HG03095 (cell line): ENCODE data around the gene MTO1.
"Not testable (repeated sequence)": the region's sequence is repeated elsewhere in the genome, so short reads cannot be mapped to it uniquely, and the experiment has no call there.

Experiments used
- ATAC-seq: cut with Tn5 transposase; IDR thresholded peaks from one replicate; pipeline ENCODE4 v1.9.1; 2021; ENCODE audit warnings: moderate library complexity; ENCODE audit not compliant: unreplicated experiment

The MTO1 gene

GRCh38 chr6:73523434-73524123, 62.0 kb downstream of the MTO1 start:
- ATAC-seq, result peak; percentile 47

GRCh38 chr6:73525546-73526330, 64.2 kb downstream of the MTO1 start:
- no peak for ATAC-seq

DNA sequence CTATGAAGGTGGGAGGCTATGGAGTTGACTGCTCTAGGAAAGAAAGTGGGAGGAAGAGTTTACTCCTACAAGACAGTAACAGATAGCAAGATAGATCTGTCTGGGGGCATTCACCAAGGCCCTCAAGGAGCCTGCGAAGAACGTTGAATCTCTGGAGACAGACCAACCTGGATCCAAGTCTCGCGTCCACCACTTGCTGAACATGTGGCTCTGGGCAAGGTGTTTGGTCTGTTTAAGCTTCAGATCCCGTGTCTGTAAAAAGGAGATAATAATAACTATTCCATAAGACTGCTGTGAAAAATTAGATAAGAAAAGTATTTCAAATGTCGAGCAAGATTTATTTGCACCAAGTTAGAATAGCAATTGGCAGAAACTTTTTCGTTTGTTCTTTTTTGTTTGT, 67.4 kb downstream of the MTO1 start:
- no peak for ATAC-seq

- no peak for ATAC-seq
These were observed 70.8 kb downstream of the MTO1 start for GRCh38 chr6:73532293-73532692.

- ATAC-seq, result no peak
These were observed 73.1 kb downstream of the MTO1 start for GRCh38 chr6:73534628-73535027.

- no peak for ATAC-seq
These were observed 76.1 kb downstream of the MTO1 start for GRCh38 chr6:73537677-73538076.

DNA sequence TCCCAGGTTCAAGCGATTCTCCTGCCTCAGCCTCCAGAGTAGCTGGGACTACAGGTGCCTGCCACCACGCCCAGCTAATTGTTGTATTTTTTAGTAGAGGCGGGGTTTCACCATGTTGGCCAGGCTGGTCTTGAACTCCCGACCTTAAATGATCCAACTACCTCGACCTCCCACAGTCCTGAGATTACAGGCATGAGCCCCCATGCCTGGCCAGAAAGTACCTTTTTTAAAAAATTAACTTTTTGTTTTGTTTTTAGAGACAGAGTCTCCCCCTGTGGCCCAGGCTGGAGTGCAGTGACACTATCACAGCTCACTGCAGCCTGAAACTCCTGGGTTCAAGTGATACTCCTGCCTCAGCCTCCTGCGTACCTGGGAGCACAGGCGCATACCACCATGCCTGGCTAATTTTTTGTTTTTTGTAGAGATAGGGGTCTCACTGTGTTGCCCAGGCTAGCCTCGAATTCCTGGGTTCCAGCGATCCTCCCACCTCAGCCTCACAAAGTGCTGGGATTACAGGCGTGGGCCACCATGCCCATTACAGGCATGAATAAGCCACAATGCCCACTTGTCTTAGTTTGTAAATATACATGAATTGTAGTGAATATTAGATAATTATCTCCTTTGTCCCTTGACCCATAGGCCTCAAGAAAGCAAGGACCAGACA, 76.7 kb downstream of the MTO1 start:
- no peak for ATAC-seq

- ATAC-seq, result not testable (repeated sequence)
These were observed 80.9 kb downstream of the MTO1 start for GRCh38 chr6:73542481-73542880.

- ATAC-seq, result no peak
These were observed 81.4 kb downstream of the MTO1 start for GRCh38 chr6:73542891-73543290.

- no peak for ATAC-seq
These were observed 85.5 kb downstream of the MTO1 start for GRCh38 chr6:73547036-73547435.

DNA sequence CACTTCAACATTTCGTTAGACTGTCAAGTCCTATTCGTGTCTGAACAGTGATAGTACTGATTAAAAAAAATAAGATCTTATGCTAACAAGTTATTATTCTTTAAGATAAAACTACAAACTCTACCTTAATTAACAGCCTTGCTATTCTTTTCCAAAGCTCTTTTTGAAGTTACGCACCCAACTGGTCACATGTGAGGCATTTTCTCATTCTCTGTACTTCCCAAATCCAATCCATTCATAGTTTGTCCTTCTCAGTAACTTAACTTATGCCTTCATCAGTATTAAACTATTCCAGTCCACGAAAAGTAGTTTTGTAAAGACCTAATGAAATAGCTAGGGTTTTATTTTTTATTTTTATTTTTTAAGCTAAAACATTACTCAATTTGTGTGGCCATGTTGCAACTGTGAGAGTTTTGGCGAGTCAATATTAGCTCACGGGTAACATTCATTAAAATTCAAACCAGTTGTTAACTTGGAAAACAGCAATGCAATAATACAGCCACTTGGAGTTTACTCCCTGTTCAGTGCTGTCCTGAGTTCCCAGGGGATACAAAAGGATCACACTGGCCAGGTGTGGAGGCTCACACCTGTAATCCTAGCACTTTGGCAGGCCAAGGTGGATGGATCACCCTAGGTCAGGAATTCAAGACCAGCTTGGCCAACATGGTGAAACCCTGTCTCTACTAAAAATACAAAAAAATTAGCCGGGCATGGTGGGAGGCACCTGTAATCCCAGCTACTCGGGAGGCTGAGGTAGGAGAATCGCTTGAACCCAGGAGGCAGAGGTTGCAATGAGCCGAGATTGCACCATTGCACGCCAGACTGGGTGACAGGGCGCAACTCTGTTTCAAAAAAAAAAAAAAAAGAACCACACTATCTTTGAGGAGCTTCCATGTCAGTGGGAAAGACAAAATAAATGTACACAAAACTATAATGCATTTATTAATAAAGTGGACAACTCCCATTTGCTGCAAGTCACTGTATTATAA, 87.2 kb downstream of the MTO1 start:
- no peak for ATAC-seq

DNA sequence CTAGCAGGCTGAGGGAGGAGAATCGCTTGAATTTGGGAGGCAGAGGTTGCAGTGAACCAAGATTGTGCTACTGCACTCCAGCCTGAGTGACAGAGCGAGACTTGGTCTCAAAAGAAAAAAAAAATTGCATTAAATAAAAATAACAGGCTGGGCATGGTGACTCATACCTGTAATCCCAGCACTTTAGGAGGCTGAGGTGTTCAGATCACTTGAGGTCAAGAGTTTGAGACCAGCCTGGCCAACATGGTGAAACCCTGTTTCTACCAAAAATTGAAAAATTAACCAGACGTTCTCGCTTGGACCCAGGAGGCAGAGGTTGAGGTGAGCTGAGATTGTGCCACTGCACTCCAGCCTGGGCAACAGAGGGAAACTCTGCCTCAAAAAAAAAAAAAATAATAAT, 89.6 kb downstream of the MTO1 start:
- not testable (repeated sequence) for ATAC-seq

- ATAC-seq, result not testable (repeated sequence)
These were observed 93.9 kb downstream of the MTO1 start for GRCh38 chr6:73555380-73555949.

DNA sequence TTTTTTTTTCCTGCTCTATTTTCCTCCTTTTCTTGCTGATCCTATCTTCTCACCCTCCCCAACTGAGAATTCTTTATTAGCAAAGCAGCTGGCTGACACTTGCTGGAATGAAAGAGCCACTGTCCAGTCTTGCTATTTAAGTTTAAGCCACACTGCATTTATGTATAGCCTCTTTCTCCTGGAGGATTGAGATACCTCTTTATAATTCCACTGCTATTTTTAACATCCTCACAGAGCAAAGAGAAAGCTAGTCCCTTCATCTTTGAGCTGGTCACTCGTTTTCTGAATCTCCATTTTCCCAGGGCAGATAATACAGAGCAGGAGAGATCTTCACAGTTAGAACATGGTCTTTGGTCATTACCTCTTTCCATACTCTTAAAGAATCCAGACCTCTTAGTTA, 95.3 kb downstream of the MTO1 start:
- ATAC-seq, result no peak
